Colonic mucosa (tissue), 4 donors: ENCODE data around the gene TMEM114. TPM values are rescaled to one million over a fixed set of nuclear protein-coding genes. Genes with fewer than 3 reads are reported as not detected.

ENCODE experiments used
- DNase-seq: peaks from one replicate; pipeline ENCODE4 v3.0.0-alpha.2; 2020
- H3K27ac ChIP-seq: fragments of 200-600 bp; one replicate; pipeline ENCODE4 v1.8.0; 2021
- H3K27me3 ChIP-seq: fragments of 200-600 bp; one replicate; pipeline ENCODE4 v1.8.0; 2021
- H3K36me3 ChIP-seq: fragments of 200-600 bp; one replicate; pipeline ENCODE4 v1.8.0; 2021
- H3K4me1 ChIP-seq: fragments of 200-600 bp; one replicate; pipeline ENCODE4 v1.8.0; 2021; ENCODE audit warnings: mild to moderate bottlenecking
- H3K4me3 ChIP-seq: fragments of 200-600 bp; one replicate; pipeline ENCODE4 v1.8.0; 2021
- H3K9ac ChIP-seq, 2 donors: one replicate each; pipeline ENCODE4 v1.7.0; 2013; ENCODE audit warnings: control low read depth in 2 of 2, low read depth in 2 of 2, low read length in 2 of 2
- H3K9me3 ChIP-seq: fragments of 200-600 bp; one replicate; pipeline ENCODE4 v1.8.0; 2021
- CTCF ChIP-seq: fragments of 200-600 bp; IDR thresholded peaks from one replicate; pipeline ENCODE4 v1.8.0; 2022; ENCODE audit warnings: antibody characterized with exemption, mild to moderate bottlenecking
- intact Hi-C: fragments of 100-400 bp; cut with DNase I; formaldehyde crosslinking; loops from one replicate; pipeline ENCODE4 v1.14.1; 2022
- total RNA-seq, 2 donors: library from RNA; stranded (reverse); fragmentation: NEBNext Ultra II Directional in 1 of 2; extraction: Animal tissue kit (Norgen Biotek cat#: 25700) in 1 of 2; gene quantifications; one replicate each; pipeline ENCODE4 v1.2.1, GENCODE V29; 2021
- donor health status: healthy.
- donor health status: DM: no; HTN: no; CAD: no.
- donor health status: DM: no; HTN: no; CAD: no.

TMEM114 gene
- total RNA-seq, 2 donors from 2014 or later: not detected

GRCh38 chr16:8607214-8607613 is 16.9 kb upstream of the TMEM114 start:
- Histone ChIP-seq H3K27ac (no peak overlapping the region), H3K27me3 (no peaks in the 10 kb centered on the region), H3K4me3 (no peak overlapping the region), H3K9ac (no peak overlapping the region), H3K4me1 (no peaks in the 10 kb centered on the region), H3K9me3 (no peaks in the 10 kb centered on the region), H3K36me3 (no peaks in the 10 kb centered on the region)
- DNase-seq: no peak
- no peak for TF ChIP-seq CTCF
- intact Hi-C loops: no loop called here

GRCh38 chr16:8605554-8605953 is 15.2 kb upstream of the TMEM114 start:
- no peaks in the 10 kb centered on the region for H3K27me3 ChIP-seq
- H3K9me3 ChIP-seq: no peaks in the 10 kb centered on the region
- H3K9ac ChIP-seq: no peak overlapping the region
- no peaks in the 10 kb centered on the region for H3K36me3 ChIP-seq
- intact Hi-C loops: no loop called here
- TF ChIP-seq CTCF: no peak
- H3K4me3 ChIP-seq: no peak overlapping the region
- DNase-seq: no peak
- no peak overlapping the region for H3K27ac ChIP-seq
- H3K4me1 ChIP-seq: no peaks in the 10 kb centered on the region

DNA sequence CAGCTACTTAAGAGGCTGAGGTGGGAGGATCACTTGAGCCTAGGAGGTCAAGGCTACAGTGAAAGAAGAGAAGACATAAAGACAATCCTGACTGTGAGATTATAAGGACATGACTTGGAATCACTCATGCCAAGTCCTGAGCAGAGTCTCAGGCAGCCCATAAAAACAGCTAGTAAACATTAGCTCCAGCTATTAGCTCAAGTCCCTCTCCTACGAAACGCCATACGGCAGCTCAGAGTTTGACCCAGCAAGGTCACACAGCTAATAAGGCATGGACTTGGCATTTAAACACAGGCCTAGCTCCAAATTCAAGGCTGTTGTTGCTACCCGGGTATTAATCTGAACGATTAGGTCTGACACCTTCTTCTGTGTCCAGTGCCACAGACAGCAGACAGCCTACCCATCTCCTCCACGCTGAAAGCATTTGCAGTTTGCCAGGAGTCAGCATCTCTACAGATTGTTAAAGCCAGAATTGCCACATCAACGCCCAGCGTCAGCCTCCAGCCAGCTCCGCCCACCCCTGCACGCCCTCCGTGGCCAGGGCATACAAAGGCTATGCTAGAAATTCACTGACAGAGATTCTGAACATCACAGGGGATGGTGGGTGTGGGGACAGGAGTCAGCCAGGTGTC is 9.9 kb upstream of the TMEM114 start:
- Histone ChIP-seq H3K27ac (no peak overlapping the region), H3K9ac (no peak overlapping the region), H3K9me3 (no peaks in the 10 kb centered on the region), H3K27me3 (no peaks in the 10 kb centered on the region), H3K36me3 (no peaks in the 10 kb centered on the region), H3K4me1 (no peaks in the 10 kb centered on the region), H3K4me3 (no peak overlapping the region)
- no peak for DNase-seq
- no peak for TF ChIP-seq CTCF
- intact Hi-C loops: no loop called here

DNA sequence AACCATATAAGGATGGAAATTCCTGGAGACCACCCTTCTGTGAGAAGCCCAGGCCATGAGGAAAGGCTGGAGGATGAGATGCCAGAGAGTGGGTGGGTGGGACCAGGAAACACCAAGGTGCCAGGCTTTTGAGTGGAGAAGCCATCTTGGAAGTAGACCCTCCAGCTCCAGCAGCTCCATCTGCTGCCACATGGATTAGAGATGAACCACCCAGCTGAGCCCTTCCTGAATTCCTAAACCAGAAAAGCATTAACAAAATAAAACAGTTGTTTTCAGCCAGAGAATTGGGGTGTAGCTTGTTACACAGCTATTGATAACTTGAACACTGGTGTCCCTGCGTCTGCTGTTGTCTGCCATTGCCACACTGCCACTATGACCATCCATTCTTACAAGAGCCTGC is 6.3 kb upstream of the TMEM114 start:
- no peaks in the 10 kb centered on the region for H3K27me3 ChIP-seq
- H3K4me3 ChIP-seq: no peak overlapping the region
- DNase-seq: no peak
- intact Hi-C loops: no loop called here
- H3K27ac ChIP-seq: no peak overlapping the region
- H3K4me1 ChIP-seq: no peaks in the 10 kb centered on the region
- H3K9ac ChIP-seq: no peak overlapping the region
- H3K9me3 ChIP-seq: no peaks in the 10 kb centered on the region
- no peak for TF ChIP-seq CTCF
- H3K36me3 ChIP-seq: no peaks in the 10 kb centered on the region

DNA sequence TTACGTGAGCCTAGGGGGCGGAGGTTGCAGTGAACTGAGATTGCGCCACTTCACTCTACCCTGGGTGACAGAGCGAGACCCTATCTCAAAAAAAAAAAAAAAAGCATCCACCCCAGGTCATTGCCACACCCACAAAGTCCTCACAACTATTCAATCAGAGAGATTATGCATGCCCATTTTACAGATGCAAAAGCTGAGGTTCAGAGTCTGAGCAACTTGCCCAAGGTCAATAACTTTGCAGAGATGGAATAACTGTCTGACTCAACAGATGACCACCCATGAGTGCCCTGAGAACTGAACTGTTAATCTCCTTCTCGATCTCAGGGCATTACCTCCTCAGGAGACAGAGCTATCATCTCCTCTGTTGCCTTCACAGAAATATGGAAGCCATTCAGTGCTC is 5.5 kb upstream of the TMEM114 start:
- TF ChIP-seq CTCF: no peak
- Histone ChIP-seq H3K9ac (no peak overlapping the region), H3K9me3 (no peaks in the 10 kb centered on the region), H3K36me3 (no peaks in the 10 kb centered on the region), H3K4me3 (no peak overlapping the region), H3K27me3 (no peaks in the 10 kb centered on the region), H3K27ac (no peak overlapping the region), H3K4me1 (no peaks in the 10 kb centered on the region)
- intact Hi-C loops: no loop called here
- no peak for DNase-seq
